Panc1 (cell line): ENCODE data around the gene ATP11A. TPM values are rescaled to one million over a fixed set of nuclear protein-coding genes. Genes with fewer than 3 reads are reported as not detected.

Experiments
- ATAC-seq: fragments of 200-7000 bp; cut with Tn5 transposase; 2 replicates; pipeline ENCODE4 v1.9.1; 2020; ENCODE audit warnings: mild to moderate bottlenecking, moderate library complexity
- BruUV-seq: library from RNA; stranded (reverse); fragments of 400-500 nt; replicated peaks from 2 replicates; lab custom pipeline; 2021; lab: Mats Ljungman, UMichigan
- CTCF ChIA-PET: fragments of 300-600 bp; sonication (Branson Sonifier 250); formaldehyde crosslinking; loops from one replicate; lab custom pipeline; 2022; ENCODE audit warnings: antibody characterized with exemption; lab: Charles Lee
- POLR2A ChIA-PET: fragments of 300-600 bp; sonication (Branson Sonifier 250); formaldehyde crosslinking; loops from one replicate; lab custom pipeline; 2022; ENCODE audit warnings: antibody characterized with exemption; lab: Charles Lee
- DNase-seq: peaks from one replicate; pipeline ENCODE4 v3.0.0-alpha.2; 2010; ENCODE audit warnings: low read depth, low spot score
- H3K27ac ChIP-seq: 2 replicates; pipeline ENCODE4 v1.5.1; 2011; ENCODE audit warnings: mild to moderate bottlenecking, low read length, inconsistent platforms
- H3K27me3 ChIP-seq: fragments of 200-500 bp; sonication (Bioruptor generic); 2 replicates; pipeline ENCODE4 v1.6.0; 2014; ENCODE audit warnings: low read length, inconsistent platforms; ENCODE audit not compliant: control insufficient read depth, insufficient read depth
- H3K36me3 ChIP-seq: fragments of 200-500 bp; sonication (Bioruptor generic); 2 replicates; pipeline ENCODE4 v1.5.1; 2014; ENCODE audit warnings: inconsistent platforms, mild to moderate bottlenecking, low read length, moderate library complexity; ENCODE audit not compliant: control insufficient read depth, insufficient read depth
- H3K4me1 ChIP-seq: 2 replicates; pipeline ENCODE4 v1.5.1; 2011; ENCODE audit warnings: inconsistent platforms, mild to moderate bottlenecking, low read length, moderate library complexity; ENCODE audit not compliant: control insufficient read depth, insufficient read depth
- H3K4me3 ChIP-seq, 2 experiments: 2 replicates each; pipeline ENCODE4 v1.5.1; 2011 to 2012; ENCODE audit warnings: low read depth in 2 of 2, low read length in 2 of 2, mild to moderate bottlenecking in 2 of 2, inconsistent platforms in 1 of 2, moderate library complexity in 1 of 2
- H3K9me3 ChIP-seq: fragments of 200-500 bp; sonication (Bioruptor generic); 2 replicates; pipeline ENCODE4 v1.5.1; 2014; ENCODE audit warnings: low read depth, mild to moderate bottlenecking, inconsistent platforms, low read length, moderate library complexity; ENCODE audit not compliant: control insufficient read depth, insufficient read depth
- POLR2AphosphoS5 ChIP-seq: IDR thresholded peaks from 2 replicates; pipeline ENCODE4 v1.6.1; 2012; ENCODE audit warnings: mild to moderate bottlenecking, low read depth, low read length, moderate library complexity
- SIN3A ChIP-seq: IDR thresholded peaks from 2 replicates; pipeline ENCODE4 v1.6.1; 2012; ENCODE audit warnings: low read depth, mild to moderate bottlenecking, low read length, moderate library complexity, borderline replicate concordance; ENCODE audit not compliant: insufficient read depth
- TCF7L2 ChIP-seq: IDR thresholded peaks from 2 replicates; pipeline ENCODE4 v1.6.1; 2011; ENCODE audit warnings: mild to moderate bottlenecking, low read depth, low read length, inconsistent platforms
- in situ Hi-C: cut with HindIII; loops from 2 replicates; pipeline ENCODE4 v1.10.0; 2016; ENCODE audit warnings: low sequenced_read_pairs, low pct_unique_long_range_greater_than_20kb
- intact Hi-C: fragments of 100-400 bp; cut with micrococcal nuclease; formaldehyde crosslinking; loops from one replicate; pipeline ENCODE4 v1.10.0; 2022; ENCODE audit not compliant: unreplicated experiment
- total RNA-seq: library from RNA; stranded (reverse); gene quantifications from one replicate; pipeline ENCODE4 v1.2.1, GENCODE V29; 2021; ENCODE audit not compliant: unreplicated experiment
- TF ChIP-seq, protein P1 (sequence below), 2 experiments: IDR thresholded peaks; 2 replicates each; pipeline ENCODE4 v1.6.1; 2011 to 2012; ENCODE audit warnings: low read depth in 2 of 2, control low read depth in 1 of 2, low read length in 1 of 2, mild to moderate bottlenecking in 1 of 2, moderate library complexity in 1 of 2; ENCODE audit not compliant: insufficient read depth in 1 of 2
- TF ChIP-seq, protein P2 (sequence below): fragments of 450-650 bp; IDR thresholded peaks from 2 replicates; pipeline ENCODE4 v1.5.1; 2017; ENCODE audit warnings: mild to moderate bottlenecking

ATP11A gene
- total RNA-seq, 1 experiment from 2014 or later, result 85.8 TPM

DNA sequence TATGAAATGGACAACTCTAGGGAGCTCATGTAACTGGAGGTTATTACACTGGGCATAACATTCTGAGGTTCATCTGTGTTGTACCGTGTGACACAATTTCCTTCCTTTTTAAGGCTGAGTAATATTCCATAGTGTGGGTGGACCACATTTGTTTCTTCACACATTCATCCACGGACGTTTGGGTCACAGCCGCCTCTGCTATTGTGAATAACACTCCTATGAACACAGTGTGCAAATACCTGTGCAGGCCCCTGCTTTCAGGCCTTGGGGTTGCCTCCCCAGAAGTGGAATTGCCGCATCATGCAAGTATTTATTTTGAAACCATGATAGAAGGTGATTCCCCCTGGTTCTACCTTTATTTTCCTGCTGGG lies 215.8 kb downstream of the ATP11A start:
- BruUV-seq, result no TSS peak
- Histone ChIP-seq H3K27me3 (no peaks in the 10 kb centered on the region), H3K4me1 (no peaks in the 10 kb centered on the region), H3K27ac (no peak overlapping the region), H3K4me3 (no peak overlapping the region), H3K36me3 (no peaks in the 10 kb centered on the region), H3K9me3 (no peaks in the 10 kb centered on the region)
- intact Hi-C loops, result no loop called here
- ChIA-PET POLR2A (no interaction called here), CTCF (no interaction called here)
- DNase-seq (no peak), ATAC-seq (no peak)
- in situ Hi-C loops, result no loop called here
- TF ChIP-seq, protein P1, sequence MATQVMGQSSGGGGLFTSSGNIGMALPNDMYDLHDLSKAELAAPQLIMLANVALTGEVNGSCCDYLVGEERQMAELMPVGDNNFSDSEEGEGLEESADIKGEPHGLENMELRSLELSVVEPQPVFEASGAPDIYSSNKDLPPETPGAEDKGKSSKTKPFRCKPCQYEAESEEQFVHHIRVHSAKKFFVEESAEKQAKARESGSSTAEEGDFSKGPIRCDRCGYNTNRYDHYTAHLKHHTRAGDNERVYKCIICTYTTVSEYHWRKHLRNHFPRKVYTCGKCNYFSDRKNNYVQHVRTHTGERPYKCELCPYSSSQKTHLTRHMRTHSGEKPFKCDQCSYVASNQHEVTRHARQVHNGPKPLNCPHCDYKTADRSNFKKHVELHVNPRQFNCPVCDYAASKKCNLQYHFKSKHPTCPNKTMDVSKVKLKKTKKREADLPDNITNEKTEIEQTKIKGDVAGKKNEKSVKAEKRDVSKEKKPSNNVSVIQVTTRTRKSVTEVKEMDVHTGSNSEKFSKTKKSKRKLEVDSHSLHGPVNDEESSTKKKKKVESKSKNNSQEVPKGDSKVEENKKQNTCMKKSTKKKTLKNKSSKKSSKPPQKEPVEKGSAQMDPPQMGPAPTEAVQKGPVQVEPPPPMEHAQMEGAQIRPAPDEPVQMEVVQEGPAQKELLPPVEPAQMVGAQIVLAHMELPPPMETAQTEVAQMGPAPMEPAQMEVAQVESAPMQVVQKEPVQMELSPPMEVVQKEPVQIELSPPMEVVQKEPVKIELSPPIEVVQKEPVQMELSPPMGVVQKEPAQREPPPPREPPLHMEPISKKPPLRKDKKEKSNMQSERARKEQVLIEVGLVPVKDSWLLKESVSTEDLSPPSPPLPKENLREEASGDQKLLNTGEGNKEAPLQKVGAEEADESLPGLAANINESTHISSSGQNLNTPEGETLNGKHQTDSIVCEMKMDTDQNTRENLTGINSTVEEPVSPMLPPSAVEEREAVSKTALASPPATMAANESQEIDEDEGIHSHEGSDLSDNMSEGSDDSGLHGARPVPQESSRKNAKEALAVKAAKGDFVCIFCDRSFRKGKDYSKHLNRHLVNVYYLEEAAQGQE (IDR thresholded peaks at IDR 0.05; ENCODE audit: insufficient read depth in 1 of 2, low read depth in 2 of 2, low read length in 1 of 2), result no peak
- no peak for TF ChIP-seq POLR2AphosphoS5
- TF ChIP-seq, protein P2, sequence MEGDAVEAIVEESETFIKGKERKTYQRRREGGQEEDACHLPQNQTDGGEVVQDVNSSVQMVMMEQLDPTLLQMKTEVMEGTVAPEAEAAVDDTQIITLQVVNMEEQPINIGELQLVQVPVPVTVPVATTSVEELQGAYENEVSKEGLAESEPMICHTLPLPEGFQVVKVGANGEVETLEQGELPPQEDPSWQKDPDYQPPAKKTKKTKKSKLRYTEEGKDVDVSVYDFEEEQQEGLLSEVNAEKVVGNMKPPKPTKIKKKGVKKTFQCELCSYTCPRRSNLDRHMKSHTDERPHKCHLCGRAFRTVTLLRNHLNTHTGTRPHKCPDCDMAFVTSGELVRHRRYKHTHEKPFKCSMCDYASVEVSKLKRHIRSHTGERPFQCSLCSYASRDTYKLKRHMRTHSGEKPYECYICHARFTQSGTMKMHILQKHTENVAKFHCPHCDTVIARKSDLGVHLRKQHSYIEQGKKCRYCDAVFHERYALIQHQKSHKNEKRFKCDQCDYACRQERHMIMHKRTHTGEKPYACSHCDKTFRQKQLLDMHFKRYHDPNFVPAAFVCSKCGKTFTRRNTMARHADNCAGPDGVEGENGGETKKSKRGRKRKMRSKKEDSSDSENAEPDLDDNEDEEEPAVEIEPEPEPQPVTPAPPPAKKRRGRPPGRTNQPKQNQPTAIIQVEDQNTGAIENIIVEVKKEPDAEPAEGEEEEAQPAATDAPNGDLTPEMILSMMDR, result no peak
- no peak for TF ChIP-seq SIN3A
- no peak for TF ChIP-seq TCF7L2

DNA sequence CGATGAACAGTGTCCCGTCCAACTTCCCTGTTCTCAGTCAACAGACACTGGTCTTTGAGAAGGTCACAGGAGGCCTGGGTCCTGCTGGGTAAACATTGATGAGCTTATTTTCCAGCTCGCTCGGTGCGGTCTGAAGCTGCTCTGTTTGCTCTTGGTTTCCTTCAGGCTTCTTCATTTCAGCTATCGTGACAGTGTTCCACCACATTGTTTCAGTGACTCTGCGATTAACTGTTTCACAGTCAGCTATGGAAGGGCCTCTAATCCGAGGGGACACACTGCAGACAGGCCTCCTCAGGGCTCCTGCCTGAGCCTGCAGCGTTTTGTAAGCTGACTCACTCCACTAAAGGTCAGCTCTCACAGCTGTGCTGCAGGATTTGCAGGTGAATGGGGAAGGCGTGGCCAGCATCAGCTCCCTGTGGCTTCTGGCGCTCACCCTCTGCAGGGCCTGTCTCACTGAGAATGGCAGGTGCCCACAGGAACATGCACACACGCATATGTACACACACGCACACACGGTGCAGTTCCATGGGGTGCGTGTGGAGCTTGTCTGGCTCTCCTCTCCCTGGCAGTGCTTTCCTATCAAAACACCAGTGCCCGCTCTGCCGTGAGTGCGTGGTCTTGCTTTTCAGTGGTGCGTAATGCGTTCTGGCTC lies 216.3 kb downstream of the ATP11A start:
- ATAC-seq (no peak), DNase-seq (no peak)
- no peaks in the 10 kb centered on the region for H3K36me3 ChIP-seq
- H3K9me3 ChIP-seq, result no peaks in the 10 kb centered on the region
- no TSS peak for BruUV-seq
- H3K27me3 ChIP-seq, result no peaks in the 10 kb centered on the region
- H3K4me1 ChIP-seq, result no peaks in the 10 kb centered on the region
- ChIA-PET CTCF (no interaction called here), POLR2A (no interaction called here)
- TF ChIP-seq, protein P2, result no peak
- TF ChIP-seq TCF7L2, result no peak
- TF ChIP-seq SIN3A, result no peak
- no peak for TF ChIP-seq POLR2AphosphoS5
- TF ChIP-seq, protein P1 (IDR thresholded peaks at IDR 0.05; ENCODE audit: insufficient read depth in 1 of 2, low read depth in 2 of 2, low read length in 1 of 2), result no peak
- in situ Hi-C loops (no loop called here), intact Hi-C loops (no loop called here)
- no peak overlapping the region for H3K27ac ChIP-seq
- no peak overlapping the region for H3K4me3 ChIP-seq
